Prostate gland (tissue), 2 donors: ENCODE data around the gene MAGEA6. TPM values are rescaled to one million over a fixed set of nuclear protein-coding genes. Genes with fewer than 3 reads are reported as not detected.
"Not testable (repeated sequence)": the region's sequence is repeated elsewhere in the genome, so short reads cannot be mapped to it uniquely, and the experiment has no call there.

ENCODE experiments used
- DNase-seq: peaks from one replicate; pipeline ENCODE4 v3.0.0-alpha.2; 2019; ENCODE audit warnings: low spot score
- H3K27ac ChIP-seq, 2 donors: fragments of 200-600 bp; sonication (generic); 2 replicates each; pipeline ENCODE4 v1.5.1; 2017 to 2019
- H3K27me3 ChIP-seq: fragments of 200-600 bp; sonication (generic); replicated peaks from 2 replicates; pipeline ENCODE4 v1.5.1; 2019; ENCODE audit not compliant: insufficient read depth
- H3K36me3 ChIP-seq, 2 donors: fragments of 200-600 bp; sonication (generic); 1 replicate in 1 of 2; 2 replicates in 1 of 2; pipeline versions ENCODE4 v1.5.1 to v1.8.1; 2017 to 2019
- H3K4me1 ChIP-seq: fragments of 200-600 bp; sonication (generic); replicated peaks from 2 replicates; pipeline ENCODE4 v1.5.1; 2019
- H3K4me3 ChIP-seq, 2 donors: fragments of 200-600 bp; sonication (generic); 2 replicates each; pipeline ENCODE4 v1.5.1; 2017 to 2019
- H3K9me3 ChIP-seq: fragments of 200-600 bp; sonication (generic); 2 replicates; pipeline ENCODE4 v1.5.1; 2017
- POLR2A ChIP-seq: fragments of 450-650 bp; IDR thresholded peaks from one replicate; pipeline ENCODE4 v1.6.1; 2016; ENCODE audit warnings: antibody characterized with exemption, mild to moderate bottlenecking
- POLR2AphosphoS5 ChIP-seq: sonication (generic); formaldehyde crosslinking; IDR thresholded peaks from one replicate; pipeline ENCODE4 v1.6.1; 2017; ENCODE audit warnings: antibody characterized with exemption
- WGBS: methylation state at CpG from one replicate; pipeline ENCODE4 v1.1.5; 2018; 5-methylcytosine and 5-hydroxymethylcytosine counted together
- intact Hi-C: fragments of 100-400 bp; cut with DNase I; formaldehyde crosslinking; loops from one replicate; pipeline ENCODE4 v1.14.2; 2022
- total RNA-seq, 2 donors: library from RNA; depleted of rRNA; stranded (reverse); fragments of >200 nt; gene quantifications; one replicate each; pipeline ENCODE4 v1.1.0, GENCODE V29; 2016
- TF ChIP-seq, protein P1 (sequence below), 4 experiments: fragments of 200-600 bp in 2 of 4; fragments of 450-650 bp in 2 of 4; sonication (generic) in 2 of 4; IDR thresholded peaks; 1 replicate in 3 of 4; 2 replicates in 1 of 4; pipeline ENCODE4 v1.5.1; 2016 to 2019; ENCODE audit warnings: antibody characterized with exemption in 4 of 4, mild to moderate bottlenecking in 2 of 4, moderate library complexity in 2 of 4

The MAGEA6 gene
- total RNA-seq, 2 donors from 2014 or later = 5.3 TPM; not detected in 1

DNA sequence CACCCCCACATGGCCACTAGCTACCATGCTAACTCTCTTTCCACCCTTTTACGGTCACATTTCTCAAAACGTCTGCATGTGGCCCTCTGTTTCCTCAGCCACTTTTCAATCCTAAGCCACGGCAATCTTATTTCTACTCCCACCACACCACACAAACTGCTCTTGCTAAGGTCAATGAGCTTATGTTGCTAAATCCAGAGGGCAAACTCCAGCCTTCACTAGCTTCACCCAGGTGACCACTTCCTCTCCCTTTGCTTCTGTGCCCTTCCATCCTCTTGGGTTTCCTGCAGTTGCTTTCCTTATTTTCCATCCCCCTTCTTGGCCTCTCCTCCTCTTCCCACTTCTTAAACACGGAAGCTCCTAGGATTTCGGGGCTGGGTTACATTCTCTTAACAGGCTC, 44.6 kb upstream of the MAGEA6 start:
- Histone ChIP-seq H3K4me3 (no peak overlapping the region), H3K27me3 (no peaks in the 10 kb centered on the region), H3K4me1 (no peaks in the 10 kb centered on the region), H3K9me3 (no peaks in the 10 kb centered on the region), H3K27ac (no peak overlapping the region), H3K36me3 (no peaks in the 10 kb centered on the region)
- no peak for DNase-seq
- intact Hi-C loops = loop anchor here (10.0 kb wide), 1 partner anchor 1069 kb away; no protein-coding TSS in a partner anchor
- TF ChIP-seq, protein P1, sequence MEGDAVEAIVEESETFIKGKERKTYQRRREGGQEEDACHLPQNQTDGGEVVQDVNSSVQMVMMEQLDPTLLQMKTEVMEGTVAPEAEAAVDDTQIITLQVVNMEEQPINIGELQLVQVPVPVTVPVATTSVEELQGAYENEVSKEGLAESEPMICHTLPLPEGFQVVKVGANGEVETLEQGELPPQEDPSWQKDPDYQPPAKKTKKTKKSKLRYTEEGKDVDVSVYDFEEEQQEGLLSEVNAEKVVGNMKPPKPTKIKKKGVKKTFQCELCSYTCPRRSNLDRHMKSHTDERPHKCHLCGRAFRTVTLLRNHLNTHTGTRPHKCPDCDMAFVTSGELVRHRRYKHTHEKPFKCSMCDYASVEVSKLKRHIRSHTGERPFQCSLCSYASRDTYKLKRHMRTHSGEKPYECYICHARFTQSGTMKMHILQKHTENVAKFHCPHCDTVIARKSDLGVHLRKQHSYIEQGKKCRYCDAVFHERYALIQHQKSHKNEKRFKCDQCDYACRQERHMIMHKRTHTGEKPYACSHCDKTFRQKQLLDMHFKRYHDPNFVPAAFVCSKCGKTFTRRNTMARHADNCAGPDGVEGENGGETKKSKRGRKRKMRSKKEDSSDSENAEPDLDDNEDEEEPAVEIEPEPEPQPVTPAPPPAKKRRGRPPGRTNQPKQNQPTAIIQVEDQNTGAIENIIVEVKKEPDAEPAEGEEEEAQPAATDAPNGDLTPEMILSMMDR (IDR thresholded peaks at IDR 0.05) = no peak
- no peak for TF ChIP-seq POLR2A
- TF ChIP-seq POLR2AphosphoS5 = no peak
- WGBS = 90% methylated on average over 5 of the region's 5 CpGs

DNA sequence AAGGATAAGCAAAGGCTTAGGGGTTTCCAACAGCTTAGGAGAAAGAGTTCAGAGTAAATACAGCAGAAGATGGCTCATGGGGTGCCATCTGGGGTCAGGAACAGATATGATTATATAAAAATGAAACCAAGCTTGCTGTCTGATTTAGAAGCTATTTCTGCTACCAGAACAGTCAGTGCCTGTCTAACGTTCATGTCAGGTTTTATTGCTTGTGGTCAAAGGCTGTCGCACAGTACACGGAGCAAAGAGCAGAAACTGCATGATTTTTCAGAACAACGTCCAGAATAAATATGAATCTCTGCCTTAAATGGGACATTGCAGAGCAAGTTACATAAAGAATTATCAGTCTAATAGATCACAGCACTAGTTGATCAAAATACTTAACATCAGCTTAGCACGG, 43.7 kb upstream of the MAGEA6 start:
- Histone ChIP-seq H3K36me3 (no peaks in the 10 kb centered on the region), H3K27me3 (no peaks in the 10 kb centered on the region), H3K9me3 (no peaks in the 10 kb centered on the region), H3K27ac (no peak overlapping the region), H3K4me3 (no peak overlapping the region), H3K4me1 (no peaks in the 10 kb centered on the region)
- no peak for DNase-seq
- TF ChIP-seq POLR2AphosphoS5 (no peak), POLR2A (no peak)
- TF ChIP-seq, protein P1 (IDR thresholded peaks at IDR 0.05) = no peak
- intact Hi-C loops = loop anchor here (10.0 kb wide), 1 partner anchor 1068 kb away; no protein-coding TSS in a partner anchor
- 3% methylated on average over 5 of the region's 5 CpGs for WGBS

DNA sequence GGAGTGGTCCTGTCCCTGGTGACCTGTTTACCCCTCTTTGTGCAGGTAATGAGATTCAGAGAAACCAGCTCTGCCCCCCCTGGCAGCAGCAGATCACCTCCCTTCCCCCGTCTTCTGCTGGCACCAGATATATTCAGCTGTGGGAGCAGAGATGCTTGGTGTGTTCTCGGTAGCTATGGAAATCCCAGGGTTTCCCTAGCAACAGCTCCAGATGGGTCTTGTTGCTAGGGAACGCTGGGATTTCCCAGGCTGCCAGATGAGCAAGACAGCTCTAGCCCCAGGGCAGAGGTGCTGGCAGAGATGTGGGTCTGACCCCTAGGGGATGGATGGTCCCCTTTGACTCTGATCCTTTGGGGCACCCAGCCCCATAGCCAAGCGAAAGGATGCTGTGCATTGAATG, 40.9 kb upstream of the MAGEA6 start:
- Histone ChIP-seq H3K27ac (no peak overlapping the region), H3K4me1 (no peaks in the 10 kb centered on the region), H3K4me3 (no peak overlapping the region), H3K9me3 (no peaks in the 10 kb centered on the region), H3K36me3 (no peaks in the 10 kb centered on the region), H3K27me3 (no peaks in the 10 kb centered on the region)
- DNase-seq = no peak
- intact Hi-C loops = loop anchor here (10.0 kb wide), 1 partner anchor 1066 kb away; no protein-coding TSS in a partner anchor
- TF ChIP-seq, protein P1 (IDR thresholded peaks at IDR 0.05) = no peak
- TF ChIP-seq POLR2AphosphoS5 (no peak), POLR2A (no peak)
- WGBS = 71% methylated on average over 1 of the region's 4 CpGs

DNA sequence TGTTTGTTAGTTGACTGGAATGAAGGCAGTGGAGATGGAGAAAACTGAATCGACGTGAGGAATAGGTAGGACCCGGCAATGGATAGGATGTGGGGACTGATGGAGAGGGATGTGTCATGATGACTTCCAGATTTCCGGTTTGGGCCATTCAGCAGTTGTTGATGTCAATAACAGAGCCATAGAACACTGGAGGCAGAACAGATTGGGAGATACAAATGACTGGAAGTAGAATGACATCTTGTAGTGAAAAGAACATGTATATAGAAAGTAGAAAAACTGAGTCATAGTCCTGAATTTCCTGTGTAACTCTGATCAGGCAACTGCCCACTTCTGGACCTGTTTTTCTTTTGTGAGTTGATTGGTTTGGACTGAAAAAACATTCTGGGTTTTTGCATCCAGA, 36.5 kb upstream of the MAGEA6 start:
- Histone ChIP-seq H3K27ac (no peak overlapping the region), H3K4me1 (no peaks in the 10 kb centered on the region), H3K9me3 (no peaks in the 10 kb centered on the region), H3K27me3 (no peaks in the 10 kb centered on the region), H3K36me3 (no peaks in the 10 kb centered on the region), H3K4me3 (no peak overlapping the region)
- intact Hi-C loops = no loop called here
- DNase-seq = no peak
- no peak for TF ChIP-seq POLR2AphosphoS5
- 82% methylated on average over 4 of the region's 4 CpGs for WGBS

DNA sequence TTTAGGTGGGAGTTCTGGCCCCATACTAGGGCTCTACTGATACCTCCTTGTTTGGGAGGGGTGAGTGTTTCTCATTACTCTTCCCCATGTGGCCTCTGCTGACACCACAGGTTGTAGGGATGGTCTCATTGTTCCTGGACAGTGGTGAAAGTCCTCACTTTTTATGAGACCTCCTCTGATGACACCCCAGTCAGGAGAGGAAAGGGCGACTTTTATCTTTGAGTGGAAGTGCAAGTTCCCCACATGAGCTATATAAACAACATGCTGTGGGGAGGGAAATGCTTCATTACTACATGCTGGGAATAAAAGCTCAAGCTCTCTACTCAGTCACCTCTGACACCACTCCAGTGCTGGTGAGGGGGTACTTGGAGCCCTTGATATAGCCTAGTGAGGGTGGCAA, 29.5 kb upstream of the MAGEA6 start:
- 67% methylated on average over 1 of the region's 1 CpG for WGBS
- Histone ChIP-seq H3K4me1 (no peaks in the 10 kb centered on the region), H3K36me3 (no peaks in the 10 kb centered on the region), H3K9me3 (no peaks in the 10 kb centered on the region), H3K27me3 (no peaks in the 10 kb centered on the region), H3K27ac (no peak overlapping the region), H3K4me3 (no peak overlapping the region)
- DNase-seq = no peak
- intact Hi-C loops = no loop called here
- TF ChIP-seq POLR2A = no peak
- TF ChIP-seq, protein P1 (IDR thresholded peaks at IDR 0.05) = no peak
- TF ChIP-seq POLR2AphosphoS5 = no peak

DNA sequence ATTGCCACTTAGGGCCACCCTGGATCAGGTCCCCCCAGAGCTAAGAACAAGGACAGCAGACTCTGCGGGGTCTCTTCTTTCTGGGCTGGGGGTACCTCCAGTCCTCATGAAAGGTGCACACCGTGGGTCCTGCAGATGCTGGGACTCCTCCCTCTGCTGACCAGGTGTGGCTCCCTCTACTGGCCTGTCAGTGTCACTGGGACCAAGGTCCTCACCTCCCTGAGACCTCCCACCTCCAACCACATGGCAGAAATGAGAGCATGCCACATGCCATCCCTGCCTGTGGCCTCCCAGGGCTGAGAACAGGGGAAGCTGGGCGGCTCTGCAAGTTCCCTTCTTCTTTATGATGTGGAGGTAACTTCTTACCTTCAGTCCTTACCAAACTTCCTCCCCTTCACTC, 17.6 kb upstream of the MAGEA6 start:
- H3K36me3 ChIP-seq, H3K4me3 ChIP-seq, H3K4me1 ChIP-seq, intact Hi-C loops, H3K9me3 ChIP-seq, DNase-seq, H3K27me3 ChIP-seq, H3K27ac ChIP-seq: not testable (repeated sequence)
- no CpG with 5 or more reads among the region's 3 CpGs for WGBS

DNA sequence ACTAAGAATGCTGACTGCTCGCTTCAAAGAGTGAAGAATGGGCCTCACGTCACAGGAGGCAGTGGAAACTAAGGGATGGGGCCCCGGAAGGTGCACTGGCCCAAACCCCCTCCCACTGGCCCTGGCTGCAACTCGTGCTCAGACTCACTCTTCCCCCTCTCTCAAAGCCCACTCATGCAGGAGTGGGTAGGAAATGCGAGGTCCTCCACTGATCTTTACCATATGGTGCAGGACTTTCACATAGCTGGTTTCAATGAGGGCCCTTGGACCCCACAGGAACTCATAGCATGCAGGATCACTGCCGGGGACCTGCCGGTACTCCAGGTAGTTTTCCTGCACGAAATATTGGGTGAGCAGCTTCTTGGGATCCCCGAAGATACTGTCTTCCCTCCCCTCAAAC, 2.9 kb downstream of the MAGEA6 start:
- DNase-seq = not testable (repeated sequence)

DNA sequence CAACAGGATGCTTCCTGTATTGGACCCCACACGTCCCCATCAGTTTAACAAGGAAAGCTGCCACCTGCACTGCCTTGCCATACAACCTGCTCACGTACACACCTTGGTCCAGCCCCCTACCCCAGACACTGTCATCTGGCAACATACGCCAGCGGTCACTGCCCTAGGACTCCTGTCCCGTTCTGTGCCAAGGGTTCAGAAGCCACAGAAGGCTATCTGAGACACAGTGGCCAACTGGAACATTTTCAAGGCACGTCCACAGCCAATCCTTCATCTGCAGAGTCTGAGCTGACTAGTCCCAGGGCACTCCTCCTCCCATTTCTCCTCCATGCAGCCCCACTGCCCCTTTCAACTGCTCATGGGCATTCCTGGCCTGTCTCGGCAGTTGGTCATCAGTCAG, 7.9 kb downstream of the MAGEA6 start:
- H3K4me3 ChIP-seq, DNase-seq, H3K9me3 ChIP-seq, H3K4me1 ChIP-seq, H3K27ac ChIP-seq, H3K36me3 ChIP-seq, H3K27me3 ChIP-seq, intact Hi-C loops: not testable (repeated sequence)
- no CpG with 5 or more reads among the region's 7 CpGs for WGBS

More for the DNA sequence above, 2.9 kb downstream of the MAGEA6 start:
- H3K4me3 ChIP-seq, H3K27me3 ChIP-seq, H3K27ac ChIP-seq, H3K9me3 ChIP-seq, H3K4me1 ChIP-seq, intact Hi-C loops, H3K36me3 ChIP-seq: not testable (repeated sequence)
- WGBS = 91% methylated on average over 8 of the region's 9 CpGs

DNA sequence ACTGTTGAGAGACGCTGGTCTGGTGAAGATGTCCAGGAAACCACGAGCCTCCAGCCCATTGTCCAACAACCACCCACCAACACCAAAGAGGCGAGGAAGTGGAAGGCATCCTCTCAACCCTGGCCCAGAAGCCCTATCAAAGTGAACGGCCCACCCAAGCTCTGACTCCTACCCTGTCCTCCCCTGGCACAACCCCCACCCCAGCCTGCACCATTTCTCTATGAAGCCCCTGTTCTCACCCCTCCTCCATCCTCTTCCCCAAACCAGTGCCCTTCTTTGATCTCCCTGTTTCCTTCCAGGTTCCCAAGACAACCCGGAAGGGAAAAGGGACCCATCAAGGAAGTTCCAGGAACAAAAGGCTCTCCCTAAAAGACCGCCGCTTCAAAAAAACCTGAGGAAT, 9.9 kb downstream of the MAGEA6 start:
- H3K27ac ChIP-seq, H3K9me3 ChIP-seq, H3K36me3 ChIP-seq, H3K4me1 ChIP-seq, H3K4me3 ChIP-seq, H3K27me3 ChIP-seq, DNase-seq, intact Hi-C loops: not testable (repeated sequence)
- 100% methylated on average over 1 of the region's 7 CpGs for WGBS
